Karpas-422 (cell line): ENCODE data around the gene ARHGEF6. TPM values are rescaled to one million over a fixed set of nuclear protein-coding genes. Genes with fewer than 3 reads are reported as not detected.

Experiments used
- DNase-seq: peaks from one replicate; pipeline ENCODE4 v3.0.0-alpha.2; 2015
- H2AFZ ChIP-seq: fragments of 200-600 bp; sonication (generic); 2 replicates; pipeline ENCODE4 v1.6.1; 2014; ENCODE audit warnings: antibody characterized with exemption, low read length, mixed read lengths
- H3K27ac ChIP-seq: fragments of 200-600 bp; sonication (generic); 2 replicates; pipeline ENCODE4 v1.5.1; 2014; ENCODE audit warnings: mild to moderate bottlenecking, low read length, moderate library complexity
- H3K27me3 ChIP-seq: fragments of 200-600 bp; sonication (generic); 2 replicates; pipeline ENCODE4 v1.6.1; 2014; ENCODE audit warnings: low read length, mixed read lengths
- H3K36me3 ChIP-seq: fragments of 200-600 bp; sonication (generic); 2 replicates; pipeline ENCODE4 v1.6.1; 2014; ENCODE audit warnings: low read length, mixed read lengths; ENCODE audit not compliant: insufficient read depth
- H3K4me1 ChIP-seq: fragments of 200-600 bp; sonication (generic); 2 replicates; pipeline ENCODE4 v1.6.1; 2014; ENCODE audit warnings: mild to moderate bottlenecking, low read length, mixed read lengths
- H3K4me2 ChIP-seq: fragments of 200-600 bp; sonication (generic); 2 replicates; pipeline ENCODE4 v1.6.1; 2014; ENCODE audit warnings: low read length, low read depth, mild to moderate bottlenecking; ENCODE audit not compliant: poor library complexity, severe bottlenecking
- H3K4me3 ChIP-seq: fragments of 200-600 bp; sonication (generic); 2 replicates; pipeline ENCODE4 v1.5.1; 2014; ENCODE audit warnings: mild to moderate bottlenecking, antibody characterized with exemption, low read length, mixed read lengths
- H3K79me2 ChIP-seq: fragments of 200-600 bp; sonication (generic); 2 replicates; pipeline ENCODE4 v1.6.1; 2014; ENCODE audit warnings: mild to moderate bottlenecking, low read length, mixed read lengths
- H3K9ac ChIP-seq: fragments of 200-600 bp; sonication (generic); 2 replicates; pipeline ENCODE4 v1.6.0; 2014; ENCODE audit warnings: low read length
- H3K9me2 ChIP-seq: fragments of 200-600 bp; sonication (generic), shearing (Covaris generic); replicated peaks from 2 replicates; pipeline ENCODE4 v1.6.0; 2014; ENCODE audit warnings: mild to moderate bottlenecking, low read length, moderate library complexity; ENCODE audit not compliant: insufficient read depth
- H3K9me3 ChIP-seq: fragments of 300-700, 200-600 bp; sonication (generic); 2 replicates; pipeline ENCODE4 v1.6.1; 2014; ENCODE audit warnings: low read length, mixed read lengths
- H4K20me1 ChIP-seq: fragments of 200-600 bp; sonication (generic); 2 replicates; pipeline ENCODE4 v1.6.1; 2014; ENCODE audit warnings: mild to moderate bottlenecking, antibody characterized with exemption, low read length, low read depth; ENCODE audit not compliant: insufficient read depth
- total RNA-seq: library from RNA; depleted of rRNA; stranded (reverse); fragments of >200 nt; shearing (Covaris generic); gene quantifications from 2 replicates; pipeline ENCODE4 v1.2.3, GENCODE V29; 2014; ENCODE audit warnings: low replicate concordance

Gene ARHGEF6
- total RNA-seq, 1 experiment from 2014 or later: 2.6 TPM

- Histone ChIP-seq H2AFZ (no peak overlapping the region), H3K9ac (no peak overlapping the region), H3K9me3 (no peaks in the 10 kb centered on the region), H3K79me2 (no peaks in the 10 kb centered on the region), H3K36me3 (no peaks in the 10 kb centered on the region), H3K27ac (no peak overlapping the region), H3K9me2 (no peaks in the 10 kb centered on the region), H3K4me1 (no peaks in the 10 kb centered on the region), H3K4me2 (no peak overlapping the region), H3K4me3 (no peak overlapping the region), H3K27me3 (no peaks in the 10 kb centered on the region), H4K20me1 (no peaks in the 10 kb centered on the region)
- DNase-seq: no peak
Observed at GRCh38 chrX:136636121-136636520, 144.6 kb downstream of the ARHGEF6 start.

- DNase-seq: no peak
- no peaks in the 10 kb centered on the region for H3K4me1 ChIP-seq
- H3K4me2 ChIP-seq: no peak overlapping the region
Observed at GRCh38 chrX:136635235-136635634, 145.5 kb downstream of the ARHGEF6 start.

GRCh38 chrX:136630881-136631280, 149.9 kb downstream of the ARHGEF6 start:
- H3K27ac ChIP-seq: no peak overlapping the region
- no peaks in the 10 kb centered on the region for H3K4me1 ChIP-seq
- no peak overlapping the region for H2AFZ ChIP-seq
- H3K36me3 ChIP-seq: no peaks in the 10 kb centered on the region
- H3K27me3 ChIP-seq: no peaks in the 10 kb centered on the region
- no peak for DNase-seq
- H3K4me2 ChIP-seq: no peak overlapping the region
- H3K9me3 ChIP-seq: no peaks in the 10 kb centered on the region
- H3K4me3 ChIP-seq: no peak overlapping the region
- no peak overlapping the region for H3K9ac ChIP-seq
- no peaks in the 10 kb centered on the region for H4K20me1 ChIP-seq
- no peaks in the 10 kb centered on the region for H3K9me2 ChIP-seq
- no peaks in the 10 kb centered on the region for H3K79me2 ChIP-seq

More at GRCh38 chrX:136635235-136635634, 145.5 kb downstream of the ARHGEF6 start:
- H2AFZ ChIP-seq: no peak overlapping the region
- H4K20me1 ChIP-seq: no peaks in the 10 kb centered on the region
- H3K79me2 ChIP-seq: no peaks in the 10 kb centered on the region
- H3K9me3 ChIP-seq: no peaks in the 10 kb centered on the region
- no peak overlapping the region for H3K27ac ChIP-seq
- H3K9ac ChIP-seq: no peak overlapping the region
- no peaks in the 10 kb centered on the region for H3K27me3 ChIP-seq
- H3K4me3 ChIP-seq: no peak overlapping the region
- no peaks in the 10 kb centered on the region for H3K36me3 ChIP-seq
- H3K9me2 ChIP-seq: no peaks in the 10 kb centered on the region

- no peak overlapping the region for H3K4me2 ChIP-seq
- no peaks in the 10 kb centered on the region for H4K20me1 ChIP-seq
- no peaks in the 10 kb centered on the region for H3K27me3 ChIP-seq
- no peak overlapping the region for H2AFZ ChIP-seq
- H3K4me3 ChIP-seq: no peak overlapping the region
- H3K27ac ChIP-seq: no peak overlapping the region
- no peaks in the 10 kb centered on the region for H3K79me2 ChIP-seq
- H3K9me3 ChIP-seq: no peaks in the 10 kb centered on the region
- DNase-seq: no peak
- H3K9me2 ChIP-seq: no peaks in the 10 kb centered on the region
- no peaks in the 10 kb centered on the region for H3K36me3 ChIP-seq
- H3K4me1 ChIP-seq: no peaks in the 10 kb centered on the region
- no peak overlapping the region for H3K9ac ChIP-seq
Observed at GRCh38 chrX:136629084-136629750, 151.5 kb downstream of the ARHGEF6 start.

GRCh38 chrX:136627409-136627808, 153.3 kb downstream of the ARHGEF6 start:
- Histone ChIP-seq H3K27me3 (no peaks in the 10 kb centered on the region), H4K20me1 (no peaks in the 10 kb centered on the region), H3K9me3 (no peaks in the 10 kb centered on the region), H3K79me2 (no peaks in the 10 kb centered on the region), H3K9ac (no peak overlapping the region), H3K4me2 (no peak overlapping the region), H3K27ac (no peak overlapping the region), H3K36me3 (no peaks in the 10 kb centered on the region), H2AFZ (no peak overlapping the region), H3K4me3 (no peak overlapping the region), H3K9me2 (no peaks in the 10 kb centered on the region), H3K4me1 (no peaks in the 10 kb centered on the region)
- no peak for DNase-seq

- no peaks in the 10 kb centered on the region for H4K20me1 ChIP-seq
- no peaks in the 10 kb centered on the region for H3K9me3 ChIP-seq
- no peaks in the 10 kb centered on the region for H3K36me3 ChIP-seq
- H3K4me3 ChIP-seq: no peak overlapping the region
- H3K27ac ChIP-seq: no peak overlapping the region
- no peak overlapping the region for H3K9ac ChIP-seq
- H3K9me2 ChIP-seq: no peaks in the 10 kb centered on the region
- no peak for DNase-seq
- H3K79me2 ChIP-seq: no peaks in the 10 kb centered on the region
- H3K4me2 ChIP-seq: no peak overlapping the region
- no peaks in the 10 kb centered on the region for H3K27me3 ChIP-seq
- H2AFZ ChIP-seq: no peak overlapping the region
- H3K4me1 ChIP-seq: no peaks in the 10 kb centered on the region
Observed at GRCh38 chrX:136626891-136627290, 153.8 kb downstream of the ARHGEF6 start.

- Histone ChIP-seq H3K27me3 (no peaks in the 10 kb centered on the region), H3K4me3 (no peak overlapping the region), H2AFZ (no peak overlapping the region), H3K9me3 (no peaks in the 10 kb centered on the region), H4K20me1 (no peaks in the 10 kb centered on the region), H3K4me1 (no peaks in the 10 kb centered on the region), H3K27ac (no peak overlapping the region), H3K9me2 (no peaks in the 10 kb centered on the region), H3K4me2 (no peak overlapping the region), H3K79me2 (no peaks in the 10 kb centered on the region), H3K36me3 (no peaks in the 10 kb centered on the region), H3K9ac (no peak overlapping the region)
- DNase-seq: no peak
Observed at GRCh38 chrX:136626237-136626636, 154.5 kb downstream of the ARHGEF6 start.

GRCh38 chrX:136625246-136625645, 155.5 kb downstream of the ARHGEF6 start:
- no peak for DNase-seq
- no peak overlapping the region for H3K27ac ChIP-seq
- no peak overlapping the region for H2AFZ ChIP-seq
- no peaks in the 10 kb centered on the region for H3K79me2 ChIP-seq
- no peaks in the 10 kb centered on the region for H3K27me3 ChIP-seq
- H3K4me2 ChIP-seq: no peak overlapping the region
- no peaks in the 10 kb centered on the region for H3K4me1 ChIP-seq
- H3K4me3 ChIP-seq: no peak overlapping the region
- H3K36me3 ChIP-seq: no peaks in the 10 kb centered on the region
- no peaks in the 10 kb centered on the region for H3K9me3 ChIP-seq
- no peak overlapping the region for H3K9ac ChIP-seq
- H4K20me1 ChIP-seq: no peaks in the 10 kb centered on the region
- no peaks in the 10 kb centered on the region for H3K9me2 ChIP-seq
